GM12878 (cell line): ENCODE measurements around the gene DUS2. TPM values are rescaled to one million over a fixed set of nuclear protein-coding genes. Genes with fewer than 3 reads are reported as not detected.

ENCODE experiments used
- ATAC-seq: fragments of 200-7000 bp; cut with Tn5 transposase; 3 replicates; pipeline ENCODE4 v1.9.1; 2020; ENCODE audit warnings: mild to moderate bottlenecking, moderate library complexity
- BruUV-seq: library from RNA; stranded (reverse); fragments of 400-500 nt; replicated peaks from 2 replicates; lab custom pipeline; 2021; lab: Mats Ljungman, UMichigan
- CTCF ChIA-PET: fragments of 300-600 bp; sonication (Branson Sonifier 250); formaldehyde crosslinking; extraction: SDS; loops from one replicate; lab custom pipeline; 2021; ENCODE audit warnings: inconsistent platforms; lab: Yijun Ruan, JAX
- POLR2A ChIA-PET: fragments of 350-600 bp; formaldehyde crosslinking; extraction: SDS; loops from one replicate; lab custom pipeline; 2021; ENCODE audit warnings: inconsistent platforms; lab: Charles Lee
- RAD21 ChIA-PET: fragments of 300-600 bp; sonication (Branson Sonifier 250); formaldehyde crosslinking; loops from one replicate; lab custom pipeline; 2023; ENCODE audit warnings: antibody characterized with exemption; ENCODE audit not compliant: unreplicated experiment; lab: Charles Lee
- SMC1A ChIA-PET: fragments of 300-600 bp; sonication (Branson Sonifier 250); formaldehyde crosslinking; loops from one replicate; lab custom pipeline; 2023; ENCODE audit not compliant: unreplicated experiment, uncharacterized antibody; lab: Charles Lee
- DNase-seq: peaks from one replicate; pipeline ENCODE4 v3.0.0-alpha.2; 2011; ENCODE audit warnings: low read depth, low spot score
- FAIRE-seq: peaks from 3 replicates; lab custom pipeline; 2011; peaks lifted over from hg19 to GRCh38; lab: Jason Lieb, UNC
- H2AFZ ChIP-seq: 2 replicates; pipeline ENCODE4 v1.6.0; 2011; ENCODE audit warnings: low read depth, low read length, control low read depth; ENCODE audit not compliant: control insufficient read depth
- H3K27ac ChIP-seq: 2 replicates; pipeline ENCODE4 v1.5.1; 2011; ENCODE audit warnings: control low read depth; ENCODE audit not compliant: control insufficient read depth, insufficient read depth
- H3K27me3 ChIP-seq, 2 experiments: replicated peaks in 1 of 2; 2 replicates each; pipeline versions ENCODE4 v1.6.0 to v1.6.1; 2011; ENCODE audit warnings: low read length in 1 of 2; ENCODE audit not compliant: control insufficient read depth in 2 of 2, insufficient read depth in 2 of 2
- H3K36me3 ChIP-seq, 2 experiments: 2 replicates each; pipeline ENCODE4 v1.5.1; 2011; ENCODE audit warnings: low read length in 1 of 2; ENCODE audit not compliant: control insufficient read depth in 2 of 2, insufficient read depth in 2 of 2
- H3K4me1 ChIP-seq: 2 replicates; pipeline ENCODE4 v1.6.1; 2011; ENCODE audit warnings: mild to moderate bottlenecking, low read length, moderate library complexity, mixed read lengths; ENCODE audit not compliant: control insufficient read depth, insufficient read depth
- H3K4me2 ChIP-seq: 2 replicates; pipeline ENCODE4 v1.6.0; 2011; ENCODE audit warnings: control low read depth; ENCODE audit not compliant: control insufficient read depth, insufficient read depth
- H3K4me3 ChIP-seq: fragments of 200-600 bp; sonication (generic); 2 replicates; pipeline ENCODE4 v1.5.1; 2016
- H3K79me2 ChIP-seq: 2 replicates; pipeline ENCODE4 v1.6.0; 2011; ENCODE audit warnings: low read length; ENCODE audit not compliant: control insufficient read depth, insufficient read depth
- H3K9ac ChIP-seq: 2 replicates; pipeline ENCODE4 v1.8.0; 2011; ENCODE audit warnings: low read length, control low read depth, mixed read lengths; ENCODE audit not compliant: control insufficient read depth, insufficient read depth
- H3K9me3 ChIP-seq: replicated peaks from 3 replicates; pipeline ENCODE4 v1.5.1; 2011; ENCODE audit warnings: mild to moderate bottlenecking, low read length; ENCODE audit not compliant: control insufficient read depth, insufficient read depth
- H4K20me1 ChIP-seq: 2 replicates; pipeline ENCODE4 v1.6.0; 2011; ENCODE audit not compliant: control insufficient read depth, insufficient read depth
- BCL3 ChIP-seq: IDR thresholded peaks from 2 replicates; pipeline ENCODE4 v1.6.1; 2011; ENCODE audit warnings: borderline replicate concordance, low read depth, mild to moderate bottlenecking, moderate library complexity, low read length; ENCODE audit not compliant: insufficient read depth, poor library complexity, severe bottlenecking
- BRCA1 ChIP-seq: IDR thresholded peaks from 2 replicates; pipeline ENCODE4 v1.6.1; 2011; ENCODE audit warnings: low read depth, low read length, improper control_type of control experiment
- CEBPB ChIP-seq, 2 experiments: fragments of 150-350 bp in 1 of 2; IDR thresholded peaks; 2 replicates each; pipeline ENCODE4 v1.6.1; 2012 to 2014; ENCODE audit warnings: low read depth in 2 of 2, low read length in 2 of 2, borderline replicate concordance in 1 of 2, inconsistent platforms in 1 of 2
- EZH2 ChIP-seq: IDR thresholded peaks from 2 replicates; pipeline ENCODE4 v1.6.1; 2012; ENCODE audit warnings: low read depth, mild to moderate bottlenecking, control low read depth, inconsistent platforms, low read length, borderline replicate concordance; ENCODE audit not compliant: control insufficient read depth
- FOS ChIP-seq: IDR thresholded peaks from 3 replicates; pipeline ENCODE4 v1.6.1; 2011; ENCODE audit warnings: borderline replicate concordance; ENCODE audit not compliant: insufficient read length; ENCODE audit errors: extremely low read depth
- KLF5 ChIP-seq: fragments of 450-650 bp; IDR thresholded peaks from 2 replicates; pipeline ENCODE4 v1.6.1; 2014; ENCODE audit warnings: mild to moderate bottlenecking; ENCODE audit not compliant: partially characterized antibody
- LARP7 ChIP-seq: fragments of 450-650 bp; IDR thresholded peaks from 2 replicates; pipeline ENCODE4 v1.6.1; 2017; ENCODE audit warnings: mild to moderate bottlenecking
- MXI1 ChIP-seq: fragments of 150-350 bp; IDR thresholded peaks from 2 replicates; pipeline ENCODE4 v1.6.1; 2011; ENCODE audit warnings: low read depth, mild to moderate bottlenecking, inconsistent platforms, low read length, improper control_type of control experiment
- NR2C1 ChIP-seq: fragments of 450-650 bp; IDR thresholded peaks from 2 replicates; pipeline ENCODE4 v1.6.1; 2017; ENCODE audit warnings: antibody characterized with exemption, mild to moderate bottlenecking, moderate library complexity
- NR2C2 ChIP-seq: IDR thresholded peaks from 2 replicates; pipeline ENCODE4 v1.6.1; 2011; ENCODE audit warnings: borderline replicate concordance, low read depth; ENCODE audit not compliant: control insufficient read depth, insufficient read length
- RAD51 ChIP-seq: fragments of 450-650 bp; IDR thresholded peaks from 2 replicates; pipeline ENCODE4 v1.6.1; 2016; ENCODE audit warnings: moderate library complexity, mild to moderate bottlenecking, inconsistent platforms
- SKIL ChIP-seq: fragments of 450-650 bp; IDR thresholded peaks from 2 replicates; pipeline ENCODE4 v1.6.1; 2017; ENCODE audit warnings: mild to moderate bottlenecking, low read depth, inconsistent platforms; ENCODE audit not compliant: poor library complexity, severe bottlenecking
- SREBF2 ChIP-seq: IDR thresholded peaks from 2 replicates; pipeline ENCODE4 v1.6.1; 2012; ENCODE audit warnings: mild to moderate bottlenecking, low read length
- SUZ12 ChIP-seq: fragments of 200-600 bp; sonication (generic); IDR thresholded peaks from one replicate; pipeline ENCODE4 v1.6.1; 2018; ENCODE audit warnings: antibody characterized with exemption, mild to moderate bottlenecking; ENCODE audit not compliant: unreplicated experiment
- ZBTB33 ChIP-seq: fragments of 450-650 bp; IDR thresholded peaks from 2 replicates; pipeline ENCODE4 v1.6.1; 2017; ENCODE audit warnings: mild to moderate bottlenecking
- WGBS: methylation state at CpG from one replicate; pipeline ENCODE4 v1.1.6; 2016; ENCODE audit warnings: low lambda C conversion rate; ENCODE audit not compliant: insufficient replicate concordance, insufficient coverage; ENCODE audit errors: missing lambda C conversion rate; 5-methylcytosine and 5-hydroxymethylcytosine counted together
- in situ Hi-C: fragments of 300-500 bp; cut with MboI; formaldehyde crosslinking; loops from 9 replicates; pipeline ENCODE4 v1.14.3; 2018; ENCODE audit warnings: mixed read lengths
- intact Hi-C: fragments of 100-400 bp; cut with micrococcal nuclease; formaldehyde crosslinking; loops from one replicate; pipeline ENCODE4 v1.14.2; 2022; ENCODE audit not compliant: unreplicated experiment
- polyA plus RNA-seq, 11 experiments: library from polyadenylated mRNA; depleted of rRNA in 4 of 11; unstranded in 6 of 11; stranded (reverse) in 5 of 11; fragments of >200 nt; fragmentation: Nextera tagmentation in 4 of 11; fragmentation: Illumina TruSeq in 1 of 11; extraction: Ambion mirVana in 4 of 11; extraction: Trizol in 1 of 11; gene quantifications; 1 replicate in 1 of 11; 2 replicates in 10 of 11; pipeline versions ENCODE4 v1.2.1 to v1.2.3, GENCODE V29; 2011 to 2016; ENCODE audit warnings: inconsistent platforms in 2 of 11, missing spikeins in 2 of 11, low read depth in 1 of 11
- total RNA-seq, 4 experiments: library from RNA; depleted of rRNA in 3 of 4; stranded (reverse); fragments of >200 nt in 3 of 4; fragmentation: Illumina TruSeq in 1 of 4; extraction: Trizol in 1 of 4; gene quantifications; 2 replicates each; pipeline versions ENCODE4 v1.2.1 to v1.2.3, GENCODE V29; 2013 to 2021
- TF ChIP-seq, protein P1 (sequence below): IDR thresholded peaks from 2 replicates; pipeline ENCODE4 v1.6.1; 2011; ENCODE audit warnings: borderline replicate concordance, low read depth, mild to moderate bottlenecking, moderate library complexity, mixed read lengths, low read length; ENCODE audit not compliant: insufficient read depth; ENCODE audit errors: extremely low read length

The DUS2 gene
- total and polyA plus RNA-seq, 10 of the 15 experiments (the other 5 are each of a cell fraction or from before 2014, with no cell fraction given) = 4.8 to 32.3 (median 25.5) TPM

DNA sequence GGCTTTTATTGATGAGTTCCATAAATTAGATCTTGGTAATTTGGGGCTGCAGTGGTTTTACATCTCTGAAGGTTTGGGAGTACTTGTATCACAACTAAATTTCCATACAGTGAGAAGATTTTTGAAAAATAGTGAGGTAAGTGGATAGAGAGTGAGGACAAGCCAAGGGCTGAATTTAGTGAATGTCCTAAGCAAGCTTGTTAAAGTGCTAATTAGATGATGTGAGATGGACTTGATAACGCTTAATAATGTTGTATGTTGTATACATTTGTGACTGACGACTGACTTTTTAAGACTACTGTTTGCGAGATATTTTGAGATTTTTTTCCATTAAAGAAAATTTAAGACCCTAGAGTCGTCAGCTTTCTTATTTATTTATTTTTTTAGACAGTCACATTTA, 66.0 kb downstream of the DUS2 start:
- peaks cover 26% of the 10 kb centered on the region for H3K4me1 ChIP-seq
- no peak overlapping the region for H3K9ac ChIP-seq
- DNase-seq (no peak), FAIRE-seq (no peak), ATAC-seq (no peak)
- peak overlapping the region; percentile 64 for H3K4me2 ChIP-seq
- no peaks in the 10 kb centered on the region for H3K9me3 ChIP-seq
- H3K79me2 ChIP-seq = peaks cover 81% of the 10 kb centered on the region
- H3K27ac ChIP-seq = peak overlapping the region; percentile 42
- no peaks in the 10 kb centered on the region for H3K27me3 ChIP-seq
- 94% methylated on average over 4 of the region's 4 CpGs for WGBS
- in situ Hi-C loops (no loop called here), intact Hi-C loops (loop anchor here (5.0 kb wide), 1 partner anchor 38 kb away; no protein-coding TSS in a partner anchor)
- SMC1A ChIA-PET = interaction anchor here (0.7 to 6.6 kb wide), 8 partner anchors 8 to 139 kb away, joined by 3 to 67 read pairs (median 4); no protein-coding TSS in a partner anchor
- no peaks in the 10 kb centered on the region for H4K20me1 ChIP-seq
- BruUV-seq = TSS peak; percentile 5
- no peak overlapping the region for H2AFZ ChIP-seq
- H3K4me3 ChIP-seq = peak overlapping the region; percentile 53; the same call in 1 of the 2 replicates
- RAD21 ChIA-PET = interaction anchor here (0.7 to 1.1 kb wide), 4 partner anchors 9 to 87 kb away, joined by 3 to 7 read pairs (median 3); no protein-coding TSS in a partner anchor
- no peak for TF ChIP-seq CEBPB (IDR thresholded peaks at IDR 0.05; ENCODE audit: borderline replicate concordance in 1 of 2, low read depth in 2 of 2, low read length in 2 of 2)
- TF ChIP-seq SREBF2 = no peak
- TF ChIP-seq, protein P1, sequence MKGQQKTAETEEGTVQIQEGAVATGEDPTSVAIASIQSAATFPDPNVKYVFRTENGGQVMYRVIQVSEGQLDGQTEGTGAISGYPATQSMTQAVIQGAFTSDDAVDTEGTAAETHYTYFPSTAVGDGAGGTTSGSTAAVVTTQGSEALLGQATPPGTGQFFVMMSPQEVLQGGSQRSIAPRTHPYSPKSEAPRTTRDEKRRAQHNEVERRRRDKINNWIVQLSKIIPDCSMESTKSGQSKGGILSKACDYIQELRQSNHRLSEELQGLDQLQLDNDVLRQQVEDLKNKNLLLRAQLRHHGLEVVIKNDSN = no peak
- no peak for TF ChIP-seq ZBTB33
- TF ChIP-seq MXI1 = no peak
- TF ChIP-seq SUZ12 = no peak
- no peak for TF ChIP-seq LARP7
- TF ChIP-seq BCL3 = no peak
- TF ChIP-seq NR2C2 = no peak
- TF ChIP-seq SKIL = no peak
- TF ChIP-seq FOS = no peak
- no peak for TF ChIP-seq EZH2
- TF ChIP-seq RAD51 = no peak
- no peak for TF ChIP-seq NR2C1
- no peak for TF ChIP-seq KLF5
- TF ChIP-seq BRCA1 = no peak
- no peaks in the 10 kb centered on the region for H3K36me3 ChIP-seq
- POLR2A ChIA-PET = no interaction called here
- CTCF ChIA-PET = interaction anchor here (0.6 to 8.8 kb wide), 6 partner anchors 16 to 139 kb away, joined by 3 to 109 read pairs (median 3); no protein-coding TSS in a partner anchor
